ENCODE results near the gene BIVM. TPM values are rescaled to one million over a fixed set of nuclear protein-coding genes. Genes with fewer than 3 reads are reported as not detected.

Gene BIVM
- total RNA-seq, 1 donor from 2014 or later, result 13.6 TPM

- Histone ChIP-seq H4K20me1 (ENCODE audit: low read depth) (no peaks in the 10 kb centered on the region), H3K27me3 (no peaks in the 10 kb centered on the region), H3K9ac (no peak overlapping the region), H3K27ac (no peak overlapping the region), H3K36me3 (peaks cover 5% of the 10 kb centered on the region), H3K9me3 (ENCODE audit: low read depth) (no peaks in the 10 kb centered on the region), H3F3A (ENCODE audit: low read depth) (no peaks in the 10 kb centered on the region), H3K4me2 (no peak overlapping the region), H3K79me2 (ENCODE audit: low read depth) (no peaks in the 10 kb centered on the region), H2AFZ (replicated peaks) (no peak overlapping the region), H3K4me3 (no peak overlapping the region), H3K4me1 (no peaks in the 10 kb centered on the region)
- no peak for DNase-seq (ENCODE audit: low spot score)
- no peak overlapping the region for H3K4me3 Mint-ChIP-seq
- peaks cover 3% of the 10 kb centered on the region for H3K27me3 Mint-ChIP-seq (ENCODE audit: insufficient read depth, low read depth)
- peaks cover 8% of the 10 kb centered on the region for H3K4me1 Mint-ChIP-seq
- H3K9me3 Mint-ChIP-seq, result peaks cover 14% of the 10 kb centered on the region
- no peak for TF ChIP-seq EZH2 (IDR thresholded peaks at IDR 0.05)
- peaks cover 23% of the 10 kb centered on the region for H3K36me3 Mint-ChIP-seq
- no peak overlapping the region for H3K27ac Mint-ChIP-seq
These were observed 15.9 kb downstream of the BIVM start for GRCh38 chr13:102814793-102815192.

GRCh38 chr13:102815788-102816187 is 16.9 kb downstream of the BIVM start:
- no peak overlapping the region for H3K4me2 ChIP-seq
- H3F3A ChIP-seq (ENCODE audit: low read depth), result no peaks in the 10 kb centered on the region
- no peaks in the 10 kb centered on the region for H4K20me1 ChIP-seq (ENCODE audit: low read depth)
- Mint-ChIP-seq H3K9me3 (peaks cover 10% of the 10 kb centered on the region), H3K4me1 (peaks cover 8% of the 10 kb centered on the region), H3K36me3 (peaks cover 19% of the 10 kb centered on the region), H3K27me3 (ENCODE audit: insufficient read depth, low read depth) (peaks cover 3% of the 10 kb centered on the region), H3K4me3 (no peak overlapping the region), H3K27ac (peak overlapping the region; percentile 88)
- H3K79me2 ChIP-seq (ENCODE audit: low read depth), result no peaks in the 10 kb centered on the region
- H3K36me3 ChIP-seq, result no peaks in the 10 kb centered on the region
- no peak overlapping the region for H3K27ac ChIP-seq
- H3K9ac ChIP-seq, result no peak overlapping the region
- no peaks in the 10 kb centered on the region for H3K9me3 ChIP-seq (ENCODE audit: low read depth)
- H3K27me3 ChIP-seq, result no peaks in the 10 kb centered on the region
- H3K4me3 ChIP-seq, result no peak overlapping the region
- H2AFZ ChIP-seq (replicated peaks), result no peak overlapping the region
- no peak for TF ChIP-seq EZH2phosphoT487 (IDR thresholded peaks at IDR 0.05)
- TF ChIP-seq CTCF (IDR thresholded peaks at IDR 0.05), result no peak
- no peak for TF ChIP-seq EZH2 (IDR thresholded peaks at IDR 0.05)
- H3K4me1 ChIP-seq, result no peaks in the 10 kb centered on the region
- no peak for DNase-seq (ENCODE audit: low spot score)

GRCh38 chr13:102816708-102817107 is 17.8 kb downstream of the BIVM start:
- Mint-ChIP-seq H3K9me3 (peaks cover 5% of the 10 kb centered on the region), H3K27ac (no peak overlapping the region), H3K4me1 (peaks cover 8% of the 10 kb centered on the region), H3K4me3 (no peak overlapping the region), H3K27me3 (ENCODE audit: insufficient read depth, low read depth) (peaks cover 3% of the 10 kb centered on the region), H3K36me3 (peaks cover 13% of the 10 kb centered on the region)
- H3F3A ChIP-seq (ENCODE audit: low read depth), result no peaks in the 10 kb centered on the region
- H3K9ac ChIP-seq, result no peak overlapping the region
- no peaks in the 10 kb centered on the region for H3K9me3 ChIP-seq (ENCODE audit: low read depth)
- no peak overlapping the region for H3K27ac ChIP-seq
- no peaks in the 10 kb centered on the region for H3K36me3 ChIP-seq
- no peak for DNase-seq (ENCODE audit: low spot score)
- H4K20me1 ChIP-seq (ENCODE audit: low read depth), result no peaks in the 10 kb centered on the region
- no peaks in the 10 kb centered on the region for H3K79me2 ChIP-seq (ENCODE audit: low read depth)
- H2AFZ ChIP-seq (replicated peaks), result no peak overlapping the region
- H3K4me1 ChIP-seq, result no peaks in the 10 kb centered on the region
- H3K4me2 ChIP-seq, result no peak overlapping the region
- no peaks in the 10 kb centered on the region for H3K27me3 ChIP-seq
- no peak for TF ChIP-seq EZH2 (IDR thresholded peaks at IDR 0.05)
- no peak for TF ChIP-seq EZH2phosphoT487 (IDR thresholded peaks at IDR 0.05)
- no peak for TF ChIP-seq CTCF (IDR thresholded peaks at IDR 0.05)
- H3K4me3 ChIP-seq, result no peak overlapping the region

- H3K4me3 ChIP-seq, result no peak overlapping the region
- H3K27ac ChIP-seq, result no peak overlapping the region
- Mint-ChIP-seq H3K4me3 (no peak overlapping the region), H3K27ac (no peak overlapping the region), H3K4me1 (peaks cover 8% of the 10 kb centered on the region), H3K9me3 (no peaks in the 10 kb centered on the region), H3K27me3 (ENCODE audit: insufficient read depth, low read depth) (peaks cover 3% of the 10 kb centered on the region), H3K36me3 (peaks cover 12% of the 10 kb centered on the region)
- no peak for DNase-seq (ENCODE audit: low spot score)
- H3K79me2 ChIP-seq (ENCODE audit: low read depth), result no peaks in the 10 kb centered on the region
- no peak overlapping the region for H3K9ac ChIP-seq
- no peaks in the 10 kb centered on the region for H3K27me3 ChIP-seq
- no peak overlapping the region for H2AFZ ChIP-seq (replicated peaks)
- TF ChIP-seq EZH2 (IDR thresholded peaks at IDR 0.05) (no peak), CTCF (IDR thresholded peaks at IDR 0.05) (no peak), EZH2phosphoT487 (IDR thresholded peaks at IDR 0.05) (no peak)
- no peaks in the 10 kb centered on the region for H3K36me3 ChIP-seq
- no peaks in the 10 kb centered on the region for H3F3A ChIP-seq (ENCODE audit: low read depth)
- H3K4me1 ChIP-seq, result no peaks in the 10 kb centered on the region
- H3K9me3 ChIP-seq (ENCODE audit: low read depth), result no peaks in the 10 kb centered on the region
- H3K4me2 ChIP-seq, result no peak overlapping the region
- no peaks in the 10 kb centered on the region for H4K20me1 ChIP-seq (ENCODE audit: low read depth)
These were observed 18.3 kb downstream of the BIVM start for GRCh38 chr13:102817241-102817640.

Measured in neural progenitor cell (in vitro differentiated cells).